Stomach (tissue), 4 donors: ENCODE measurements around the gene TST.

Source experiments
- CTCF ChIP-seq, 7 experiments: fragments of 450-650 bp in 4 of 7; fragments of 200-600 bp in 3 of 7; sonication (generic) in 3 of 7; IDR thresholded peaks; one replicate each; pipeline ENCODE4 v1.5.1; 2016 to 2019; ENCODE audit warnings: antibody characterized with exemption in 7 of 7, control low read depth in 2 of 7, mild to moderate bottlenecking in 1 of 7
- POLR2A ChIP-seq, 4 donors: fragments of 450-650 bp; IDR thresholded peaks; one replicate each; pipeline ENCODE4 v1.6.1; 2016; ENCODE audit warnings: antibody characterized with exemption in 4 of 4, control low read depth in 2 of 4, mild to moderate bottlenecking in 1 of 4, moderate library complexity in 1 of 4

GRCh38 chr22:37036655-37037377, 17.6 kb upstream of the TST start:
- TF ChIP-seq CTCF (IDR thresholded peaks at IDR 0.05) (no peak), POLR2A (IDR thresholded peaks at IDR 0.05) (no peak)
